Measurements from ENCODE around the gene ZFP69B. TPM values are rescaled to one million over a fixed set of nuclear protein-coding genes. Genes with fewer than 3 reads are reported as not detected.

Gene ZFP69B
- total and polyA plus RNA-seq, 2 of the 8 experiments (the other 6 are each of a cell fraction or from before 2014, with no cell fraction given): 1.7 to 8.2 TPM

- Histone ChIP-seq H2BK5ac (ENCODE audit: low read depth, low read length) (no peak overlapping the region), H4K20me1 (replicated peaks in 1 of 2; ENCODE audit: control insufficient read depth in 1 of 2, insufficient read depth in 2 of 2, low read length in 2 of 2) (no peaks in the 10 kb centered on the region), H2AFZ (ENCODE audit: low read length) (no peak overlapping the region), H2BK15ac (ENCODE audit: low read length) (no peak overlapping the region), H2BK120ac (replicated peaks; ENCODE audit: low read depth, low read length) (no peak overlapping the region), H3K4me3 (ENCODE audit: extremely low read depth in 1 of 4, insufficient read depth in 2 of 4, low read depth in 3 of 4, low read length in 4 of 4) (no peak overlapping the region), H3K9me3 (ENCODE audit: insufficient read depth in 2 of 2, low read depth in 1 of 2, low read length in 1 of 2) (peaks cover 54 to 60% of the 10 kb centered on the region in 2 experiments), H3K23me2 (ENCODE audit: low read depth, low read length) (no peaks in the 10 kb centered on the region), H2BK20ac (ENCODE audit: low read length) (no peak overlapping the region), H4K5ac (ENCODE audit: insufficient read length, low read depth, low read length) (no peak overlapping the region), H3K14ac (ENCODE audit: insufficient read length) (no peak overlapping the region), H4K8ac (ENCODE audit: extremely low read depth, insufficient read depth, low read length) (no peak overlapping the region), H3K9ac (replicated peaks in 1 of 4; ENCODE audit: extremely low read depth in 1 of 4, low read depth in 3 of 4, low read length in 3 of 4) (no peak overlapping the region), H3K27me3 (replicated peaks in 1 of 4; ENCODE audit: control insufficient read depth in 3 of 4, extremely low read depth in 1 of 4, insufficient read depth in 3 of 4, low read length in 3 of 4) (no peaks in the 10 kb centered on the region), H3K4me2 (ENCODE audit: insufficient read depth in 1 of 2, low read depth in 2 of 2, low read length in 2 of 2) (no peak overlapping the region), H3K56ac (replicated peaks; ENCODE audit: insufficient read length, low read depth, low read length) (no peak overlapping the region), H2AK5ac (ENCODE audit: low read depth, low read length) (no peak overlapping the region), H3K36me3 (ENCODE audit: control insufficient read depth in 2 of 4, insufficient read depth in 4 of 4, low read length in 3 of 4) (peaks cover 0 to 31% (median 6%) of the 10 kb centered on the region in 4 experiments; a peak in 5 of 8 replicates), H3K4me1 (replicated peaks in 1 of 4; ENCODE audit: control insufficient read depth in 3 of 4, insufficient read depth in 4 of 4, low read length in 3 of 4) (no peaks in the 10 kb centered on the region), H3K4ac (replicated peaks; ENCODE audit: insufficient read length, low read depth, low read length) (no peak overlapping the region), H4K91ac (replicated peaks; ENCODE audit: insufficient read length, low read length) (no peak overlapping the region), H3K23ac (ENCODE audit: insufficient read length) (no peak overlapping the region), H2BK12ac (ENCODE audit: low read depth, low read length) (no peak overlapping the region), H3K79me2 (ENCODE audit: control insufficient read depth in 1 of 2, insufficient read depth in 2 of 2, low read length in 2 of 2) (no peaks in the 10 kb centered on the region), H3K79me1 (ENCODE audit: low read depth, low read length) (no peaks in the 10 kb centered on the region), H3K27ac (ENCODE audit: low read depth, low read length) (no peak overlapping the region), H3K18ac (ENCODE audit: extremely low read depth, low read length) (no peak overlapping the region)
- DNase-seq (ENCODE audit: low read depth in 1 of 2, low spot score in 2 of 2) (no peak), FAIRE-seq (no peak)
- TF ChIP-seq CHD1 (IDR thresholded peaks at IDR 0.05; ENCODE audit: low read depth, low read length): no peak
- ChIA-PET CTCF (ENCODE audit: partially characterized antibody) (interaction anchor here (0.7 kb wide), 1 partner anchor 295 kb away, joined by 4 read pairs; no protein-coding TSS in a partner anchor), POLR2A (ENCODE audit: partially characterized antibody) (interaction anchor here (1.5 kb wide), 1 partner anchor 9 kb away, joined by 3 read pairs; no protein-coding TSS in a partner anchor)
- WGBS, 2 experiments (ENCODE audit: extremely low coverage in 1 of 2, insufficient coverage in 1 of 2, insufficient read length in 1 of 2, insufficient replicate concordance in 2 of 2, low coverage in 1 of 2, low lambda C conversion rate in 2 of 2, missing lambda C conversion rate in 1 of 2): 96% methylated on average over 2 of the region's 2 CpGs; no CpG with 5 or more reads in 1 of the 2 experiments
Observed at GRCh38 chr1:40469327-40469726, 19.1 kb downstream of the ZFP69B start.
